Epithelial cell of esophagus (primary cell): ENCODE measurements around the gene FAM227A.

Source experiments
- DNase-seq: peaks from one replicate; pipeline ENCODE4 v3.0.0; 2010; ENCODE audit warnings: low read depth
- H3K4me3 ChIP-seq: 2 replicates; pipeline ENCODE4 v1.5.1; 2011; ENCODE audit warnings: mild to moderate bottlenecking, low read length, control low read depth
- CTCF ChIP-seq: IDR thresholded peaks from 2 replicates; pipeline ENCODE4 v1.5.1; 2011; ENCODE audit warnings: low read depth, mild to moderate bottlenecking, low read length, control low read depth, inconsistent platforms; ENCODE audit not compliant: insufficient read depth; ENCODE audit errors: missing control alignments

The FAM227A gene

GRCh38 chr22:38656256-38657044 is at the start of gene FAM227A, which contains the start of gene CBY1:
Gene FAM227A, minus strand, starts transcription at chr22:38656392. Its CDS starts 6,224 bp downstream, at chr22:38650168.
Gene CBY1, plus strand, starts transcription at chr22:38656638. Its CDS starts 11,417 bp downstream, at chr22:38668055.
- peak within 1 kb of the TSS; percentile 90 for H3K4me3 ChIP-seq
- no peak for TF ChIP-seq CTCF
- peak; percentile 90 for DNase-seq

DNA sequence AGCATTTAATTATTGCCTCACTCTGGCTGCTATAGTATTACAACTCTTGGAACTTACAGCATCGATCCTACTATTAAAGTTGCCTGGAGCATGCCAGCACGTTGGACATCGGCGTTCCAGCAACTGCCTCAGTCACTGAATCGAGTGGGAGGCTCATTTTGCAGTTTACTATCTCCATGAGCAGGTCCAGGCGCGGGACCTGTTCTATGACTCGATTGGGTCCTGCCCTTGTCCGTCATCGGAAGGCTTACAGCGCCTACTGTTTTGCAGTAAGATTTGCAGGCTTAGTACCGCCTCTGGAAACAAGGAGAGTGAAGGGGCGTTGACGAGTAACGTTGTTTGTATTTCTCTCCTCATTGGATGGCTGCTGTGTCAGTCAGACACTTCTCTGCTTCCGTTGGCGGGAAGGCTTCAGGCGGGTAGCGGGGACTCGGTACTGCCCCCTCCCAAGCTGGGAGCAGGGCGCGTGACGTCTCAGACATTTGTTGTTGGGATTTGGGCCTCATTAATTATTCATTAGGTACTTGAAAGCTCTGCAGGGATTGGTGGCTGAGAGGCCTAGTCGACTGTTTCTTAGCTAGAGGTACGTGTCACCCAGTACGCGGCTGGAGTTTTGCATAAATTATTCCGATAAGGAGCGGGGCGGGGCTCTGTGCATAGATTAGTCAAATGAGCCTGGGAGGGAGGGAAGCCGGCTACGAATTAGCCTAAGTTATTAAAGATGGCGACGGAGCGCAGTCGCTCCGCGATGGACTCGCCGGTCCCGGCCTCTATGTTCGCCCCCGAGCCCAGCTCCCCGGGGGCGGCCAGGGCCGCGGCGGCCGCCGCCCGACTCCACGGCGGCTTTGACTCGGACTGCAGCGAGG is 49.3 kb upstream of the FAM227A start, which contains the start of gene GTPBP1:
Gene GTPBP1, plus strand, starts transcription at position 710 of the 866 bp plus-strand sequence. Its CDS starts 12 bp downstream, at position 722.
- peak within 1 kb of the TSS; percentile 68 for H3K4me3 ChIP-seq

DNA sequence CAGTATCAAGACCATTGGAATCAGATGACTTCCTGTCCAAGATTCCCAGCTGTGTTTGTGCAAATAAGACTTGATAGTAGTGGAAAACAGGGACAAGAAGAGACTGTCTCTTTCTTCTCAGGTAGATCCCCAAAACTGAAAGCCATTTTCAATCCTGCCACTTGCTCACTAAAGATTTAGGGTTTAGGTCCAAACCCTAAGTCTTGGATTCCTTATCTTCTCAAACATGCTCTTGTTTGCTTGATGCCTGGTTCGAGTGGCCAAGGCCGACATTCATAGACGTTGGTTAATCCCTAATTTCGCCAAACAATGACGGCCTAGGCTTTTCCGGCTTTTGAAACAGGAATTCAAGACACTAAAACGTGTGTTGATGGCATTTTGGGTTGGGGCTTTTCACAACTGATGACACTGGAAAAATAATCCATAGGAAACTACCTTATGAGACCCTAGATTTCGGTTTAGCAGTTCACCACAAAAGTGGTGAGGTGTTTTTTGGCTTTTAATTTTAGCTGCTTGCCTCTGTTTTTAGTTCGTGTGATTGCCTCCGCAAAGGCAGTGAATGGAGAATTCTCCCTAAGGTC is 48.6 kb upstream of the FAM227A start:
- H3K4me3 ChIP-seq = peak overlapping the region; percentile 21
- DNase-seq = no peak
- TF ChIP-seq CTCF = no peak

More for the DNA sequence above, 49.3 kb upstream of the FAM227A start, which contains the start of gene GTPBP1:
- DNase-seq = peak; percentile 100
- TF ChIP-seq CTCF = peak; percentile 21

DNA sequence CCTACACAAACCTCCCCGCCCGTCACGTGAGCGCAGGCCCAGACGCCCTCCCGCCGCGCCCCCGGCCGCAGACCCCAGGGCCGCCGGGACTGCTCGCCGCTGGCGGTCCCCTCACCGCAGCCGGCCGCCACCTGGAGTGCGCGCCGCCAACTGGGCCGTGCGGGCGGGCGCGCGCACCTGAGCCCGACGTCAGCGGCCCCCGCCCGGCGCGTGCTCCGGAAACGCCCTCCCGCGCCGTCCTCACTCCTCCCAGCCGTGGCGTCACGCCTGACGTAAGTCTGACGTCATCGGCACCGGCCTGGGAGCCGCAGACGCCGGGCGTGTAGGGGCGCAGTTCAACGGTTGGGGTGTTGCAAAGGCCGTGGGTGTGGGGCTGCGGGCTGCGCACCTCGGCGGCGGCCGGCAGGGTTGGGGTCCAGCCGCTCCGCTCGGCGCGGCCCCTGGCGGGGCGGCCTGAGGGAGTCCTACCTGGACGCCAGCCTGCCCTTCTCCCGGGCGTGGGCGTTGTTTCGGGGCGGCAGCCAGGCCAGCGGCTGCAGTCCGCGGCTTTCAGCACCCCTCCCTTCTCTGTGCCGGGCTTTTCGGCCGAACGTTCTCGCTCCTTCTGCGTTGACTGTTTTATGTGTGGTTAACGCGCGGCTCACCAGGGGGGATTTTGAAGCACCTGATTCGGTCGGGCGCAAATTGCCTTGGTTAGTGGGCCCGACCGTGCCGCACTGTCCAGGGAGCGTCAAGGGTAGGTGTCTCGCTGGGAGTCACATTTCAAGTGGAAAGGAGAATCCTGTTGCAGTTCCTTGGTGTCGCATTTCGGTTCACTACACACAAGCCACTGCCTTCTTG is 44.8 kb upstream of the FAM227A start, which contains the start of gene JOSD1:
Gene JOSD1, minus strand, starts transcription at position 155 of the 840 bp plus-strand sequence. CDS start 956 bp downstream, outside the sequence.
- DNase-seq = peak; percentile 97
- TF ChIP-seq CTCF = no peak

GRCh38 chr22:38700270-38700788 is 44.1 kb upstream of the FAM227A start:
- no peak for TF ChIP-seq CTCF
- DNase-seq = peak; percentile 73
- H3K4me3 ChIP-seq = peak overlapping the region; percentile 69

More for the DNA sequence above, 44.8 kb upstream of the FAM227A start, which contains the start of gene JOSD1:
- H3K4me3 ChIP-seq = peak within 1 kb of the TSS; percentile 69
